Stimulated activated CD8-positive, alpha-beta memory T cell treated with anti-CD3 and anti-CD28 coated beads, Interleukin-12 subunit alpha, Interleukin-12 subunit beta, amount 100 ng/mL, for 1 hour (primary cell): Measurements from ENCODE around the gene TOMM40.
"Not testable (repeated sequence)": the region's sequence is repeated elsewhere in the genome, so short reads cannot be mapped to it uniquely, and the experiment has no call there.

Source experiments
- DNase-seq: peaks from one replicate; pipeline ENCODE4 v3.0.0-alpha.2; 2020; ENCODE audit warnings: low read depth

TOMM40 gene

DNA sequence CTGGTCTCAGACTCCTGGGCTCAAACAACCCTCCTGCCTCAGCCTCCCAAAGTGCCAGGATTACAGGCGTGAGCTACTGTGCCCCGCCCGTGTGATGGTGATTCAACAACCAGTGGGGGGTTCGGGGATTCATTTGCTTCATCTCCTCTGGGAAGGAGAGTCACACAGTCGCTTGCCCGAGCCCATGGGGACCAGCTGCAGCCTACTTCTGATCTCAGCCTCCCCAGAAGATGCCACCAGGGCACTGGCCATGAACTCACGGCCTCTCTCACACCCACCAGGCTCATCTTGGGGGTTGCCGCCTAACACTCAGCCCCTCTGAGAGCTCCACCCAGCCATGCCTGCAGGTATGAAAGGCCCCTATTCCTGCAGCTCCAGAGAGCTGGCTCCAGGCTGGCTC is 6.8 kb downstream of the TOMM40 start:
- no peak for DNase-seq

DNA sequence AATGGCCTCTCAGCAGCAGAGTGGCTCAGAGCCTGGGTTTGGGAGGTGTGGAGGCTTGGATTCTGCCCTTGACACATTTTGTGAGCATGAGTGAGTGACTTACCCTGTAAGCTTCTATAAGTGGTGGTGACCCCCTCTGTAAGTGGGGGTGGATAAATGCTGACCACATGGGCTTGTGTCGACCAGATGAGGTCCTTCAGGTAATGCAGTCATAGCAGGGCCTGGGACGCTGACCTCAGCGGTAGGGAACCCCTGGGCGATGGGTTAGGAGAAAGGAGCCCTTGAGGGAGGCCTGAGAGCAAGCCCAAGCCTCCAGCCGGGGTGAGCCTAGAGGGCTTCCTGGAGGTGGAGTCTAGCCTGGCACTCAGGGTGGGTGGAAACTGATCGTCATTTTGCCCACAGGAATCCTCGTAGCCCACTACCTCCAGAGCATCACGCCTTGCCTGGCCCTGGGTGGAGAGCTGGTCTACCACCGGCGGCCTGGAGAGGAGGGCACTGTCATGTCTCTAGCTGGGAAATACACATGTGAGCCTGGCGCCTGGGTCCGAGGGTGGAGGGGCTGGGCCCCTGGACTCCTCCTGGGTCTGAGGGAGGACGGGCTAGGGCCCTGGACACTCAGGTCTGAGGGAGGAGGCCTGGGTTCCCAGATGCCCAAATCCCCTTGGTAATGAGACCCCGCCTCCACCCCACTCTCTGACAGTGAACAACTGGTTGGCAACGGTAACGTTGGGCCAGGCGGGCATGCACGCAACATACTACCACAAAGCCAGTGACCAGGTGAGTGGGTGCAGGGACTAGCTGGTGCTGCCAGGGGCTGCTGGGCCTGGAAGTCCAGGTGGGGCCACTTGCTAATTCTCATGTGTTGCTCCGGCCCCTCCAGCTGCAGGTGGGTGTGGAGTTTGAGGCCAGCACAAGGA is 9.5 kb downstream of the TOMM40 start:
- DNase-seq = no peak

DNA sequence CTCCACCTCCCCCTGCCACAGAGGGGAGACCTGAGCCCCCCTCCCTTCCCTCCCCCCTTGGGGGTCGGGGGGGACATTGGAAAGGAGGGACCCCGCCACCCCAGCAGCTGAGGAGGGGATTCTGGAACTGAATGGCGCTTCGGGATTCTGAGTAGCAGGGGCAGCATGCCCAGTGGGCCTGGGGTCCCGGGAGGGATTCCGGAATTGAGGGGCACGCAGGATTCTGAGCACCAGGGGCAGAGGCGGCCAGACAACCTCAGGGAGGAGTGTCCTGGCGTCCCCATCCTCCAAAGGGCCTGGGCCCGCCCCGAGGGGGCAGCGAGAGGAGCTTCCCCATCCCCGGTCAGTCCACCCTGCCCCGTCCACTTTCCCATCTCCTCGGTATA is 12.2 kb downstream of the TOMM40 start:
- no peak for DNase-seq

DNA sequence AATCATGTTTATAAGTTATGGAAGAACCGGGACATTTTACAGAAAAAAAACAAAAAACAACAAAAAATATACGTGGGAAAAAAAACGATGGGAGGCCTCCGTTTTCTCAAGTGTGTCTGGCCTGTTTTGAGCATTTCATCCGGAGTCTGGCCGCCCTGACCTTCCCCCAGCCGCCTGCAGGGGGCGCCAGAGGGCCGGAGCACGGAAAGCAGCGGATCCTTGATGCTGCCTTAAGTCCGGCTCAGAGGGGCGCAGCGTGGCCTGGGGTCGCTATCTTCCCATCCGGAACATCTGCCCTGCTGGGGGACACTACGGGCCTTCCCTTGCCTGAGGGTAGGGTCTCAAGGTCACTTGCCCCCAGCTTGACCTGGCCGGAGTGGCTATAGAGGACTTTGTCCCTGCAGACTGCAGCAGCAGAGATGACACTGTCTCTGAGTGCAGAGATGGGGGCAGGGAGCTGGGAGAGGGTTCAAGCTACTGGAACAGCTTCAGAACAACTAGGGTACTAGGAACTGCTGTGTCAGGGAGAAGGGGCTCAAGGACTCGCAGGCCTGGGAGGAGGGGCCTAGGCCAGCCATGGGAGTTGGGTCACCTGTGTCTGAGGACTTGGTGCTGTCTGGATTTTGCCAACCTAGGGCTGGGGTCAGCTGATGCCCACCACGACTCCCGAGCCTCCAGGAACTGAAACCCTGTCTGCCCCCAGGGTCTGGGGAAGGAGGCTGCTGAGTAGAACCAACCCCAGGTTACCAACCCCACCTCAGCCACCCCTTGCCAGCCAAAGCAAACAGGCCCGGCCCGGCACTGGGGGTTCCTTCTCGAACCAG is 12.8 kb downstream of the TOMM40 start:
- peak; percentile 52 for DNase-seq

DNA sequence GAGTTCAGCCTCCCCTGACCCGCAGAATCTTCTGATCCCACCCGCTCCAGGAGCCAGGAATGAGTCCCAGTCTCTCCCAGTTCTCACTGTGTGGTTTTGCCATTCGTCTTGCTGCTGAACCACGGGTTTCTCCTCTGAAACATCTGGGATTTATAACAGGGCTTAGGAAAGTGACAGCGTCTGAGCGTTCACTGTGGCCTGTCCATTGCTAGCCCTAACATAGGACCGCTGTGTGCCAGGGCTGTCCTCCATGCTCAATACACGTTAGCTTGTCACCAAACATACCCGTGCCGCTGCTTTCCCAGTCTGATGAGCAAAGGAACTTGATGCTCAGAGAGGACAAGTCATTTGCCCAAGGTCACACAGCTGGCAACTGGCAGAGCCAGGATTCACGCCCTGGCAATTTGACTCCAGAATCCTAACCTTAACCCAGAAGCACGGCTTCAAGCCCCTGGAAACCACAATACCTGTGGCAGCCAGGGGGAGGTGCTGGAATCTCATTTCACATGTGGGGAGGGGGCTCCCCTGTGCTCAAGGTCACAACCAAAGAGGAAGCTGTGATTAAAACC is 13.5 kb downstream of the TOMM40 start:
- no peak for DNase-seq

DNA sequence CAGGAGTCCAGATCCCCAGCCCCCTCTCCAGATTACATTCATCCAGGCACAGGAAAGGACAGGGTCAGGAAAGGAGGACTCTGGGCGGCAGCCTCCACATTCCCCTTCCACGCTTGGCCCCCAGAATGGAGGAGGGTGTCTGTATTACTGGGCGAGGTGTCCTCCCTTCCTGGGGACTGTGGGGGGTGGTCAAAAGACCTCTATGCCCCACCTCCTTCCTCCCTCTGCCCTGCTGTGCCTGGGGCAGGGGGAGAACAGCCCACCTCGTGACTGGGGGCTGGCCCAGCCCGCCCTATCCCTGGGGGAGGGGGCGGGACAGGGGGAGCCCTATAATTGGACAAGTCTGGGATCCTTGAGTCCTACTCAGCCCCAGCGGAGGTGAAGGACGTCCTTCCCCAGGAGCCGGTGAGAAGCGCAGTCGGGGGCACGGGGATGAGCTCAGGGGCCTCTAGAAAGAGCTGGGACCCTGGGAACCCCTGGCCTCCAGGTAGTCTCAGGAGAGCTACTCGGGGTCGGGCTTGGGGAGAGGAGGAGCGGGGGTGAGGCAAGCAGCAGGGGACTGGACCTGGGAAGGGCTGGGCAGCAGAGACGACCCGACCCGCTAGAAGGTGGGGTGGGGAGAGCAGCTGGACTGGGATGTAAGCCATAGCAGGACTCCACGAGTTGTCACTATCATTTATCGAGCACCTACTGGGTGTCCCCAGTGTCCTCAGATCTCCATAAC is 14.5 kb downstream of the TOMM40 start, which contains the start of gene APOE:
Gene APOE, plus strand, starts transcription at position 360 of the 724 bp plus-strand sequence. CDS start 829 bp downstream, outside the sequence.
- DNase-seq = no peak

DNA sequence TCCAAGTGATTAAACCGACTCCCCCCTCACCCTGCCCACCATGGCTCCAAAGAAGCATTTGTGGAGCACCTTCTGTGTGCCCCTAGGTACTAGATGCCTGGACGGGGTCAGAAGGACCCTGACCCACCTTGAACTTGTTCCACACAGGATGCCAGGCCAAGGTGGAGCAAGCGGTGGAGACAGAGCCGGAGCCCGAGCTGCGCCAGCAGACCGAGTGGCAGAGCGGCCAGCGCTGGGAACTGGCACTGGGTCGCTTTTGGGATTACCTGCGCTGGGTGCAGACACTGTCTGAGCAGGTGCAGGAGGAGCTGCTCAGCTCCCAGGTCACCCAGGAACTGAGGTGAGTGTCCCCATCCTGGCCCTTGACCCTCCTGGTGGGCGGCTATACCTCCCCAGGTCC is 16.6 kb downstream of the TOMM40 start:
- DNase-seq = no peak

DNA sequence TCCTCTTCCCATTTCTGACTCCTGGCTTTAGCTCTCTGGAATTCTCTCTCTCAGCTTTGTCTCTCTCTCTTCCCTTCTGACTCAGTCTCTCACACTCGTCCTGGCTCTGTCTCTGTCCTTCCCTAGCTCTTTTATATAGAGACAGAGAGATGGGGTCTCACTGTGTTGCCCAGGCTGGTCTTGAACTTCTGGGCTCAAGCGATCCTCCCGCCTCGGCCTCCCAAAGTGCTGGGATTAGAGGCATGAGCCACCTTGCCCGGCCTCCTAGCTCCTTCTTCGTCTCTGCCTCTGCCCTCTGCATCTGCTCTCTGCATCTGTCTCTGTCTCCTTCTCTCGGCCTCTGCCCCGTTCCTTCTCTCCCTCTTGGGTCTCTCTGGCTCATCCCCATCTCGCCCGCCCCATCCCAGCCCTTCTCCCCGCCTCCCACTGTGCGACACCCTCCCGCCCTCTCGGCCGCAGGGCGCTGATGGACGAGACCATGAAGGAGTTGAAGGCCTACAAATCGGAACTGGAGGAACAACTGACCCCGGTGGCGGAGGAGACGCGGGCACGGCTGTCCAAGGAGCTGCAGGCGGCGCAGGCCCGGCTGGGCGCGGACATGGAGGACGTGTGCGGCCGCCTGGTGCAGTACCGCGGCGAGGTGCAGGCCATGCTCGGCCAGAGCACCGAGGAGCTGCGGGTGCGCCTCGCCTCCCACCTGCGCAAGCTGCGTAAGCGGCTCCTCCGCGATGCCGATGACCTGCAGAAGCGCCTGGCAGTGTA is 17.2 kb downstream of the TOMM40 start:
- no peak for DNase-seq

DNA sequence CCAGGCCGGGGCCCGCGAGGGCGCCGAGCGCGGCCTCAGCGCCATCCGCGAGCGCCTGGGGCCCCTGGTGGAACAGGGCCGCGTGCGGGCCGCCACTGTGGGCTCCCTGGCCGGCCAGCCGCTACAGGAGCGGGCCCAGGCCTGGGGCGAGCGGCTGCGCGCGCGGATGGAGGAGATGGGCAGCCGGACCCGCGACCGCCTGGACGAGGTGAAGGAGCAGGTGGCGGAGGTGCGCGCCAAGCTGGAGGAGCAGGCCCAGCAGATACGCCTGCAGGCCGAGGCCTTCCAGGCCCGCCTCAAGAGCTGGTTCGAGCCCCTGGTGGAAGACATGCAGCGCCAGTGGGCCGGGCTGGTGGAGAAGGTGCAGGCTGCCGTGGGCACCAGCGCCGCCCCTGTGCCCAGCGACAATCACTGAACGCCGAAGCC is 17.8 kb downstream of the TOMM40 start:
- no peak for DNase-seq

DNA sequence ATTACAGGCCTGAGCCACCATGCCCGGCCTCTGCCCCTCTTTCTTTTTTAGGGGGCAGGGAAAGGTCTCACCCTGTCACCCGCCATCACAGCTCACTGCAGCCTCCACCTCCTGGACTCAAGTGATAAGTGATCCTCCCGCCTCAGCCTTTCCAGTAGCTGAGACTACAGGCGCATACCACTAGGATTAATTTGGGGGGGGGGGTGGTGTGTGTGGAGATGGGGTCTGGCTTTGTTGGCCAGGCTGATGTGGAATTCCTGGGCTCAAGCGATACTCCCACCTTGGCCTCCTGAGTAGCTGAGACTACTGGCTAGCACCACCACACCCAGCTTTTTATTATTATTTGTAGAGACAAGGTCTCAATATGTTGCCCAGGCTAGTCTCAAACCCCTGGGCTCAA is 18.7 kb downstream of the TOMM40 start:
- DNase-seq = no peak

DNA sequence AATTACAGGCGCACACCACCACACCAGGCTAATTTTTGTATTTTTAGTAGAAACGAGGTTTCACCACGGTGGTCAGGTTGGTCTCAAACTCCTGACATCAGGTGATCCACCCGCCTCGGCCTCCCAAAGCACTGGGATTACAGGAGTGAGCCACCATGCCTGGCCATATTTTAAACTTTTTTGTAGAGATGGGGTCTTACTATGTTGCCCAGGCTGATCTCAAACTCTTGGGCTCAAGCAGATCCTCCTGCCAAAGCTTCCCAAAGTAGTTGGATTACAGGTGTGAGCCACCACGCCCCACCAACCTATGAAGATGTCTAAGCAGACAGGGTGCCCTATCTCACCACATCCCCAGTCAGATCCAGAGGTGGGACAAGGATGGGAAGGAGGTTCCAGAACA is 20.8 kb downstream of the TOMM40 start:
- not testable (repeated sequence) for DNase-seq

DNA sequence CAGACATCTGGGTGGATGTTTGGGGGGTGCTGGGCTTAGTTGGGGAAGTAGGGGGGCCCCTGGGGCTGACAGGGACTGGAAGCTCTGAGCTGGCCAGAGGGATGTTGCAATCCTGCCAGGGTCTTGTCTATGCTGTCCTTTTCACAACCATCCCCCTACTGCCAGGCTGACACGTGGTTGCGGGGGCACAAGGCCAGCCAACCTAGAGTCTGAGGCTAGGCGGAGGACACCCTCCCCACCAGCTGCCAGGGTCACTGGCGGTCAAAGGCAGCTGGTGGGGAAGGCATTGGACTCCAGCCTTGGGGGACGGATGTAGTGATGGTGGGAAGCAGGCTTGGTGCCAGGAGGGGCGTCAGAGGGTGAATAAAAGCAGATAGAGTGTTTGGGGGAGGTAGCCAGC is 21.8 kb downstream of the TOMM40 start:
- no peak for DNase-seq

DNA sequence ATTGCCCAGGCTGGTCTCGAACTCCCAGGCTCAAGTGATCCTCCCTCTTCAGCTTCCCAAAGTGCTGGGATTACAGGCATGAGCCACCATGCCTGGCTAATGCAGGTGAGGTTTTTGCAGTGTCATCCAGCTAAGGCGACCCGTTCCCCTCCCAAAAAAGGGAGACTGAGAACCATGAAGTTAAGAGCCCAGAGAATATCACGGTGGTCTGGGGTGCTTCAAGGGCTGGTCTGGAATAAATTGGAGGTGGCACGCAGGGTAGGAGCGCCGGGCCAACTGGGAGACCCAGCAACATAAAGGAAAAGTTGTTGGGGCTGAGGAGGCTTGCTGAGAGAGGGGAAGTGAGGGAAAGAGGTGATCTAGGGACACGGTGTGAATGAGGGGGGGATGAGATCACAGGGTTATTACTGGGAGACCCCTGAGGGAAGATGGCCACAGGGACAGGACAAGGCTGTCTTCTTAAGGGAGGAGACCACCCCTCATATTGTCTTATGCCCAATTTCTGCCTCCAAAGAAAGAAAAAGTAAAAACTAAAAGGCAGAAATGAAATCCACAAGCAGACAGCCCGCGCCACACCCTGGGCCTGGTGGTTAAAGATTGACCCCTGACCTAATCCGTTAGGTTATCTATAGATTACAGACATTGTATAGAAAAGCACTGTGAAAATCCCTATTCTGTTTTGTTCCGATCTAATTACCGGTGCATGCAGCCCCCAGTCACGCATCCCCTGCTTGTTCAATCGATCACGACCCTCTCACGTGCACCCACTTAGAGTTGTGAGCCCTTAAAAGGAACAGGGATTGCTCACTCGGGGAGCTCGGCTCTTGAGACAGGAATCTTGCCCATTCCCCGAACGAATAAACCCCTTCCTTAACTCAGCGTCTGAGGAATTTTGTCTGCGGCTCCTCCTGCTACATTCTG is 22.7 kb downstream of the TOMM40 start:
- DNase-seq = not testable (repeated sequence)

DNA sequence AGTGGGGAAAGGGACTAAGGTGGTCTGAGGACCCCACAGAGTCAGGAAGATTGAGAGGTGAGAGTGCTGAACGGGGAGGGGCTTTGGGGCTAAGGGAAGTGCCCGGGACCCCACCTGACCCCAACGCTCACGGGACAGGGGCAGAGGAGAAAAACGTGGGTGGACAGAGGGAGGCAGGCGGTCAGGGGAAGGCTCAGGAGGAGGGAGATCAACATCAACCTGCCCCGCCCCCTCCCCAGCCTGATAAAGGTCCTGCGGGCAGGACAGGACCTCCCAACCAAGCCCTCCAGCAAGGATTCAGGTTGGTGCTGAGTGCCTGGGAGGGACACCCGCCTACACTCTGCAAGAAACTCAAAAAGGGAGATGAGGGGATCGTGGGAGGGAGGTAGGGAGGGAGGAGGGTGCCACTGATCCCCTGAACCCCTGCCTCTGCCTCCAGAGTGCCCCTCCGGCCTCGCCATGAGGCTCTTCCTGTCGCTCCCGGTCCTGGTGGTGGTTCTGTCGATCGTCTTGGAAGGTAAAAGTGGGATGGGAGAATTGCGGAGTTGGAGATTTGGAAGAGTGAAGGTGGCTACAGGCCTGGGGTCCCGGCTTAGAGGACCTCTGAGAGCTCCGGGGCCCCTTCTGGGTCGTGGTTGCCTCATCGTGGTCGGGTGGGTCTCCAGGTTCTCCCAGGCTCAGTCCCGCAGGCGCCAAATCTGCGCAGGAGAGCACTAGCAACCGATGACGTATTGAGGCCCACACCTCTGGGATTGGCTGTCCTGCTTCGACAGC is 23.6 kb downstream of the TOMM40 start, which contains the start of gene APOC1:
Gene APOC1, plus strand, starts transcription at position 176 of the 774 bp plus-strand sequence. Its CDS starts 284 bp downstream, at position 460.
- DNase-seq = peak; percentile 57

DNA sequence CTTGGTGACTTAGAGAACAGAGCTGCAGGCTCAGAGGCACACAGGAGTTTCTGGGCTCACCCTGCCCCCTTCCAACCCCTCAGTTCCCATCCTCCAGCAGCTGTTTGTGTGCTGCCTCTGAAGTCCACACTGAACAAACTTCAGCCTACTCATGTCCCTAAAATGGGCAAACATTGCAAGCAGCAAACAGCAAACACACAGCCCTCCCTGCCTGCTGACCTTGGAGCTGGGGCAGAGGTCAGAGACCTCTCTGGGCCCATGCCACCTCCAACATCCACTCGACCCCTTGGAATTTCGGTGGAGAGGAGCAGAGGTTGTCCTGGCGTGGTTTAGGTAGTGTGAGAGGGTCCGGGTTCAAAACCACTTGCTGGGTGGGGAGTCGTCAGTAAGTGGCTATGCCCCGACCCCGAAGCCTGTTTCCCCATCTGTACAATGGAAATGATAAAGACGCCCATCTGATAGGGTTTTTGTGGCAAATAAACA is 33.2 kb downstream of the TOMM40 start:
- no peak for DNase-seq

DNA sequence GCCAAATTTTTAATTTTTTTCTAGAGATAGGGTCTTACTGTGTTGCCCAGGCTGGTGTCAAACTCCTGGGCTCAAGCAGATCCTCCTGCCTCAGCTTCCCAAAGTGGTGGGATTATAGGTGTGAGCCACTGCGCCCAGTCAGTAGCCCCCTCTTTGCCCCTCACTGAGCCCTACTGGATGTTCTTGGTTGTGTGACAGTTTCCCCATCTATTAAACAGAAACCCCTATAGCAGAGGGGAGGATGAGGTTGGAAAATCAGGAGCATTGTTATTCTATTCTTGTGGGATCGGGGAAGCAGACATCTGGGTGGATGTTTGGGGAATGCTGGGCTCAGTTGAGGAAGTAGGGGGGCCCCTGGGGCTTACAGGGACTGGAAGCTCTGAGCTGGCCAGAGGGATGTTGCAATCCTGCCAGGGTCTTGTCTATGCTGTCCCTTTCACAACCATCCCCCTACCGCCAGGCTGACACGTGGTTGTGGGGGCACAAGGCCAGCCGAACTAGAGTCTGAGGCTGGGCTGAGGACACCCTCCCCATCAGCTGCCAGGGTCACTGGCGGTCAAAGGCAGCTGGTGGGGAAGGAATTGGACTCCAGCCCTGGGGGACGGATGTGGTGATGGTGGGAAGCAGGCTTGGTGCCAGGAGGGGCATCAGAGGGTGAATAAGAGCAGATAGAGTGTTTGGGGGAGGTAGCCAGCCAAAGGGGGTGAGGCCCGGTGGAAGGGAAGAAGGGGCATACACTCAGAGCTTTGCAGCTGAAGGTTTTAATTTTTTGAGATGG is 34.2 kb downstream of the TOMM40 start:
- no peak for DNase-seq

DNA sequence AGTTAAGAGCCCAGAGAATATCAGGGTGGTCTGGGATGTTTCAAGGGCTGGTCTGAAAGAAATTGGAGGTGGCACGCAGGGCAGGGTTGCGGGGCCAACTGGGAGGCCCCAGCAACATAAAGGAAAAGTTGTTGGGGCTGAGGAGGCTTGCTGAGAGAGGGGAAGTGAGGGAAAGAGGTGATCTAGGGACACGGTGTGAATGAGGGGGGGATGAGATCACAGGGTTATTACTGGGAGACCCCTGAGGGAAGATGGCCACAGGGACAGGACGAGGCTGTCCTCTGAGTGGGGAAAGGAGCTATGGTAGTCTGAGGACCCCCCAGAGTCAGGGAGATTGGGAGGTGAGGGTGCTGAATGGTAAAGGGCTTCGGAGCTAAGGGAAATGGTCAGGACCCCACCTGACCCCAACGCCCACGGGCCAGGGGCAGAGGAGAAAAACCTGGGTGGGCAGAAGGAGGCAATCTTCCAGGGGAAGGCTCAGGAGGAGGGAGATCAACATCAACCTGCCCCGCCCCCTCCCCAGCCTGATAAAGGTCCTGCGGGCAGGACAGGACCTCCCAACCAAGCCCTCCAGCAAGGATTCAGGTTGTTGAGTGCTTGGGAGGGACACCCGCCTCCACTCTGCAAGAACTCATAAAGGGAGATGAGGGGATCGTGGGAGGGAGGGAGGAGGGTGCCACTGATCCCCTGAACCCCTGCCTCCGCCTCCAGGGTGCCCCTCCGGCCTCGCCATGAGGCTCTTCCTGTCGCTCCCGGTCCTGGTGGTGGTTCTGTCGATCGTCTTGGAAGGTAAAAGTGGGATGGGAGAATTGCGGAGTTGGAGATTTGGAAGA is 35.4 kb downstream of the TOMM40 start:
- DNase-seq = not testable (repeated sequence)
